ENCODE results near the gene ZNF212. TPM values are rescaled to one million over a fixed set of nuclear protein-coding genes. Genes with fewer than 3 reads are reported as not detected.

The ZNF212 gene
- 1 to 10 TPM; 2.6 to 5.9 (median 4.7) TPM for total RNA-seq
- long read RNA-seq, result 0 reads

DNA sequence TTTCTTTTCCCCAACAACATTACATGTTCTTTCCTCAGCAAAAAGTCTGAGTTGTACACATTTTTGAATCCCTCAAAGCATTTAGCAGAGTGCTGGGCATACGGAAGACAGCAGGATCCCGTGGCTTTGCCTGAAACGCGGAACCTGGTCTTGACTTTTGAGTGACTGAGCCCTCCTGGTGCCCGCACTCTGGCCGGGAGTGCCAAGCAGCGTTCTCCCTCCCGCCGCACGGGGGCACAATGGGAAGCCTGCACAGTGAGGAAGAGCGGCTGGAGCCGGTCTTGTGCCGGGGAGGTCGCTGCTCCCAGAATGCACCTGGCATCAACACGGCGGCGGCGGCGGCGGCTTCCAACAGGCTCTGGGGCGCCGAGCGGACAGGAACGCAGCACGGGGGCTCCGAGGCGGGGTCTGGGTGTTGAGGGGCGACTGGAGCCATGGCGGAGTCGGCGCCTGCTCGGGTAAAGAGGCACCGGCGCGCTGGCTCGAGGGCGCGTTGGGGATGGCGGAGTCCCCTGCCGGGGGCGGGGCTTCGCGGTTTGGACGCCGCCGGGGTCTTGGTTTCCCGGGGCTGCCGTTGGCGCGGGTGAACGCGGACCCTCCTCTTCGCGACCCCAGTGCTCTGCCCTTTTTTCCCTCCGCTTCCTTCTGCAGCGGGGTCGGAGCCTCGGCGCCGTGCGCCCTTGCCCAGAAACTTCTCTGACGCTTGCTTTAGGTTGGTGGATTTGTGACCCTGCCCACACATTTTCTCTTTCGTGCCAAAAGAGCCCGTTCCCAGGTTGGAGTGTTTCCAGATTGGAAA is at the start of gene ZNF212:
ZNF212 (plus strand) TSS at position 307 of the 799 bp plus-strand sequence; CDS start at position 435, 128 bp downstream.
- under 1% methylated on average over 15 of the region's 64 CpGs for WGBS (ENCODE audit: insufficient coverage, low coverage, low lambda C conversion rate, missing lambda C conversion rate)
- intact Hi-C loops (cut with DNase I), result no loop called here
- peak; percentile 99 to 100 (median 99) for ATAC-seq

DNA sequence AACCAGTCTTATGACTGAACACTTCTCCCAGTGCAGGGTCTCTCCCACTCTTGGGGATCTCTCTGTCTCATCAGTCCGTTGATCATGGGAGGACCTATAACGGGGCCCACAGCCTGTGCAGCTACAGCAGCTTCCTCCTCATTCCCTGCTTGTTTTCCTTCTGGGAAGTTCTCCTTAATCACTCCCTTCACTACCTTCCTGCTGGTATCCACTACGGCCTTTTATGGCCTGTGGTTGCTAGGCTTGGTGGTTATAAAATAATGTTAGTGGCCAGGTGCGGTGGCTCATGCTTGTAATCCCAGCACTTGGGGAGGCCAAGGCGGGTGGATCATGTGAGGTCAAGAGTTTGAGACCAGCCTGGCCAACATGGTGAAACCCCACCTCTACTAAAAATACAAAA is 47.6 kb upstream of the ZNF212 start:
- Histone ChIP-seq H3K9me3 (no peaks in the 10 kb centered on the region), H3K4me3 (no peak overlapping the region), H3K27ac (no peak overlapping the region), H3K36me3 (no peaks in the 10 kb centered on the region), H3K27me3 (no peaks in the 10 kb centered on the region), H3K4me1 (peaks cover 0 to 8% (median 1%) of the 10 kb centered on the region in 4 donors)
- intact Hi-C loops (cut with DNase I), result no loop called here
- WGBS (ENCODE audit: insufficient coverage, low coverage, low lambda C conversion rate, missing lambda C conversion rate), result 83% methylated on average over 2 of the region's 5 CpGs
- no peak for DNase-seq
- TF ChIP-seq POLR2A (IDR thresholded peaks at IDR 0.05), result no peak
- TF ChIP-seq, protein P1, sequence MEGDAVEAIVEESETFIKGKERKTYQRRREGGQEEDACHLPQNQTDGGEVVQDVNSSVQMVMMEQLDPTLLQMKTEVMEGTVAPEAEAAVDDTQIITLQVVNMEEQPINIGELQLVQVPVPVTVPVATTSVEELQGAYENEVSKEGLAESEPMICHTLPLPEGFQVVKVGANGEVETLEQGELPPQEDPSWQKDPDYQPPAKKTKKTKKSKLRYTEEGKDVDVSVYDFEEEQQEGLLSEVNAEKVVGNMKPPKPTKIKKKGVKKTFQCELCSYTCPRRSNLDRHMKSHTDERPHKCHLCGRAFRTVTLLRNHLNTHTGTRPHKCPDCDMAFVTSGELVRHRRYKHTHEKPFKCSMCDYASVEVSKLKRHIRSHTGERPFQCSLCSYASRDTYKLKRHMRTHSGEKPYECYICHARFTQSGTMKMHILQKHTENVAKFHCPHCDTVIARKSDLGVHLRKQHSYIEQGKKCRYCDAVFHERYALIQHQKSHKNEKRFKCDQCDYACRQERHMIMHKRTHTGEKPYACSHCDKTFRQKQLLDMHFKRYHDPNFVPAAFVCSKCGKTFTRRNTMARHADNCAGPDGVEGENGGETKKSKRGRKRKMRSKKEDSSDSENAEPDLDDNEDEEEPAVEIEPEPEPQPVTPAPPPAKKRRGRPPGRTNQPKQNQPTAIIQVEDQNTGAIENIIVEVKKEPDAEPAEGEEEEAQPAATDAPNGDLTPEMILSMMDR (IDR thresholded peaks at IDR 0.05), result no peak
- ATAC-seq, result no peak

More for the DNA sequence above, at the start of gene ZNF212:
- Histone ChIP-seq H3K36me3 (no peaks in the 10 kb centered on the region), H3K4me1 (peaks cover 0 to 29% (median 0%) of the 10 kb centered on the region in 4 donors), H3K27ac (peak within 1 kb of the TSS; percentile 61 to 76 (median 62)), H3K4me3 (peak within 1 kb of the TSS; percentile 93 to 98 (median 95)), H3K27me3 (no peaks in the 10 kb centered on the region), H3K9me3 (no peaks in the 10 kb centered on the region)
- peak; percentile 18 for TF ChIP-seq POLR2A (IDR thresholded peaks at IDR 0.05)
- TF ChIP-seq, protein P1 (IDR thresholded peaks at IDR 0.05), result peak; percentile 88 to 91 (median 90)
- peak; percentile 92 to 95 (median 94) for DNase-seq

DNA sequence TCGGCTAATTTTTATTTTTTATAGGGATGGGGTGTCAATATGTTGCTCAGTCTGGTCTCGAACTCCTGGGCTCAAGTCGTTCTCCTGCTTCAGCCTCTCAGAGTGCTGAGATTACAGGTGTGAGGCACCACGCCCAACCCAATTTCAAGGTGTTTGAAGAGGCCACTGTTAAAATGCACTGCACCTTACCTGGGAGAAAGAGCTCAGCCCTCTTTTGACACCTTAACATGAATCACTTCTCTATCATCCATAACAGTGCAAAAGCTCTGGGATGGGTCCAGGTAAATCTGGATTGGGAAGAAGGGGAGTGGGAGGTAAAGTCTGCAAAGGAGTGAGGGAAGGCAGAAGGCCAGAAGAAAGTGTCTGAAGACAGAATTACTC is 44.7 kb upstream of the ZNF212 start:
- DNase-seq, result no peak
- 86% methylated on average over 4 of the region's 4 CpGs for WGBS (ENCODE audit: insufficient coverage, low coverage, low lambda C conversion rate, missing lambda C conversion rate)
- Histone ChIP-seq H3K27me3 (no peaks in the 10 kb centered on the region), H3K27ac (peak overlapping the region in 2 of 3 donors; percentile 74 to 83), H3K36me3 (peaks cover 0 to 18% (median 9%) of the 10 kb centered on the region in 4 donors), H3K4me3 (peak overlapping the region; percentile 90), H3K9me3 (no peaks in the 10 kb centered on the region), H3K4me1 (peaks cover 0 to 13% (median 4%) of the 10 kb centered on the region in 4 donors)
- intact Hi-C loops (cut with DNase I), result no loop called here
- TF ChIP-seq POLR2A (IDR thresholded peaks at IDR 0.05), result no peak
- TF ChIP-seq, protein P1 (IDR thresholded peaks at IDR 0.05), result no peak
- ATAC-seq, result no peak

GRCh38 chr7:149195180-149196150 is 44.0 kb upstream of the ZNF212 start, which contains the start of gene ZNF282:
Gene ZNF282, plus strand, starts transcription at chr7:149195546. Its CDS starts 44 bp downstream, at chr7:149195590.
- no peaks in the 10 kb centered on the region for H3K9me3 ChIP-seq
- intact Hi-C loops (cut with DNase I), result no loop called here
- H3K27ac ChIP-seq, result peak within 1 kb of the TSS; percentile 59 to 83 (median 74)
- H3K36me3 ChIP-seq, result peaks cover 0 to 24% (median 13%) of the 10 kb centered on the region in 4 donors
- ATAC-seq (peak; percentile 97 to 98 (median 98)), DNase-seq (peak; percentile 91 to 94 (median 94))
- 7% methylated on average over 3 of the region's 97 CpGs for WGBS (ENCODE audit: insufficient coverage, low coverage, low lambda C conversion rate, missing lambda C conversion rate)
- peak within 1 kb of the TSS; percentile 90 for H3K4me3 ChIP-seq
- H3K4me1 ChIP-seq, result peaks cover 0 to 13% (median 4%) of the 10 kb centered on the region in 4 donors
- H3K27me3 ChIP-seq, result no peaks in the 10 kb centered on the region
- peak; percentile 55 for TF ChIP-seq POLR2A (IDR thresholded peaks at IDR 0.05)
- TF ChIP-seq, protein P1 (IDR thresholded peaks at IDR 0.05), result peak; percentile 45 to 76 (median 68)

Measured in right lobe of liver (tissue), 6 donors.